ENCODE results near the gene DCAF4. TPM values are rescaled to one million over a fixed set of nuclear protein-coding genes. Genes with fewer than 3 reads are reported as not detected.

DCAF4 gene
- total RNA-seq, 1 donor = 21.0 TPM

GRCh38 chr14:72901361-72901760 lies 24.9 kb upstream of the DCAF4 start:
- Histone ChIP-seq H3K36me3 (ENCODE audit: insufficient read depth, low read length) (no peaks in the 10 kb centered on the region), H3K79me2 (ENCODE audit: insufficient read depth, low read length) (no peaks in the 10 kb centered on the region), H3K4me3 (ENCODE audit: insufficient read depth, low read length) (no peak overlapping the region), H4K20me1 (ENCODE audit: insufficient read depth, low read length) (no peaks in the 10 kb centered on the region), H3K27me3 (ENCODE audit: insufficient read depth, low read length) (no peaks in the 10 kb centered on the region), H2AFZ (ENCODE audit: low read length) (no peak overlapping the region), H3K4me1 (ENCODE audit: insufficient read depth, low read length) (peaks cover 16% of the 10 kb centered on the region), H3K4me2 (ENCODE audit: insufficient read depth, low read length) (no peak overlapping the region), H3K27ac (ENCODE audit: low read depth, low read length) (no peak overlapping the region), H3K9me3 (ENCODE audit: low read depth, low read length) (no peaks in the 10 kb centered on the region)
- DNase-seq (ENCODE audit: insufficient read length, low spot score, missing footprints) = no peak
- no peak for TF ChIP-seq CTCF (IDR thresholded peaks at IDR 0.05; ENCODE audit: extremely low read depth, low read depth, low read length)

GRCh38 chr14:72902801-72903530 lies 23.3 kb upstream of the DCAF4 start:
- Histone ChIP-seq H4K20me1 (ENCODE audit: insufficient read depth, low read length) (no peaks in the 10 kb centered on the region), H3K4me3 (ENCODE audit: insufficient read depth, low read length) (no peak overlapping the region), H3K36me3 (ENCODE audit: insufficient read depth, low read length) (no peaks in the 10 kb centered on the region), H3K4me1 (ENCODE audit: insufficient read depth, low read length) (peaks cover 32% of the 10 kb centered on the region), H3K4me2 (ENCODE audit: insufficient read depth, low read length) (no peak overlapping the region), H3K9me3 (ENCODE audit: low read depth, low read length) (no peaks in the 10 kb centered on the region), H3K27ac (ENCODE audit: low read depth, low read length) (no peak overlapping the region), H3K27me3 (ENCODE audit: insufficient read depth, low read length) (no peaks in the 10 kb centered on the region), H2AFZ (ENCODE audit: low read length) (no peak overlapping the region), H3K79me2 (ENCODE audit: insufficient read depth, low read length) (no peaks in the 10 kb centered on the region)
- TF ChIP-seq CTCF (IDR thresholded peaks at IDR 0.05; ENCODE audit: extremely low read depth, low read depth, low read length) = no peak
- no peak for DNase-seq (ENCODE audit: insufficient read length, low spot score, missing footprints)

- H3K4me1 ChIP-seq (ENCODE audit: insufficient read depth, low read length) = peaks cover 35% of the 10 kb centered on the region
- H4K20me1 ChIP-seq (ENCODE audit: insufficient read depth, low read length) = no peaks in the 10 kb centered on the region
- H3K27ac ChIP-seq (ENCODE audit: low read depth, low read length) = no peak overlapping the region
- TF ChIP-seq CTCF (IDR thresholded peaks at IDR 0.05; ENCODE audit: extremely low read depth, low read depth, low read length) = no peak
- no peak overlapping the region for H2AFZ ChIP-seq (ENCODE audit: low read length)
- H3K4me3 ChIP-seq (ENCODE audit: insufficient read depth, low read length) = no peak overlapping the region
- DNase-seq (ENCODE audit: insufficient read length, low spot score, missing footprints) = no peak
- no peaks in the 10 kb centered on the region for H3K27me3 ChIP-seq (ENCODE audit: insufficient read depth, low read length)
- H3K9me3 ChIP-seq (ENCODE audit: low read depth, low read length) = no peaks in the 10 kb centered on the region
- no peak overlapping the region for H3K4me2 ChIP-seq (ENCODE audit: insufficient read depth, low read length)
- no peaks in the 10 kb centered on the region for H3K36me3 ChIP-seq (ENCODE audit: insufficient read depth, low read length)
- no peaks in the 10 kb centered on the region for H3K79me2 ChIP-seq (ENCODE audit: insufficient read depth, low read length)
Observed at GRCh38 chr14:72903716-72904115, 22.5 kb upstream of the DCAF4 start.

GRCh38 chr14:72904218-72904617 lies 22.0 kb upstream of the DCAF4 start:
- Histone ChIP-seq H3K4me2 (ENCODE audit: insufficient read depth, low read length) (no peak overlapping the region), H3K27me3 (ENCODE audit: insufficient read depth, low read length) (no peaks in the 10 kb centered on the region), H2AFZ (ENCODE audit: low read length) (peak overlapping the region; percentile 52), H3K27ac (ENCODE audit: low read depth, low read length) (no peak overlapping the region), H3K36me3 (ENCODE audit: insufficient read depth, low read length) (no peaks in the 10 kb centered on the region), H4K20me1 (ENCODE audit: insufficient read depth, low read length) (no peaks in the 10 kb centered on the region), H3K4me3 (ENCODE audit: insufficient read depth, low read length) (no peak overlapping the region), H3K79me2 (ENCODE audit: insufficient read depth, low read length) (no peaks in the 10 kb centered on the region), H3K4me1 (ENCODE audit: insufficient read depth, low read length) (peaks cover 35% of the 10 kb centered on the region), H3K9me3 (ENCODE audit: low read depth, low read length) (no peaks in the 10 kb centered on the region)
- DNase-seq (ENCODE audit: insufficient read length, low spot score, missing footprints) = no peak
- no peak for TF ChIP-seq CTCF (IDR thresholded peaks at IDR 0.05; ENCODE audit: extremely low read depth, low read depth, low read length)

All from osteoblast (primary cell).